Measurements from ENCODE around the gene SETD1B. TPM values are rescaled to one million over a fixed set of nuclear protein-coding genes. Genes with fewer than 3 reads are reported as not detected.
A peak's percentile ranks its signal among the peaks of the same experiment; 100 is the strongest.

SETD1B gene
- total RNA-seq, 4 donors from 2014 or later: 3.7 to 10.4 (median 6.6) TPM

DNA sequence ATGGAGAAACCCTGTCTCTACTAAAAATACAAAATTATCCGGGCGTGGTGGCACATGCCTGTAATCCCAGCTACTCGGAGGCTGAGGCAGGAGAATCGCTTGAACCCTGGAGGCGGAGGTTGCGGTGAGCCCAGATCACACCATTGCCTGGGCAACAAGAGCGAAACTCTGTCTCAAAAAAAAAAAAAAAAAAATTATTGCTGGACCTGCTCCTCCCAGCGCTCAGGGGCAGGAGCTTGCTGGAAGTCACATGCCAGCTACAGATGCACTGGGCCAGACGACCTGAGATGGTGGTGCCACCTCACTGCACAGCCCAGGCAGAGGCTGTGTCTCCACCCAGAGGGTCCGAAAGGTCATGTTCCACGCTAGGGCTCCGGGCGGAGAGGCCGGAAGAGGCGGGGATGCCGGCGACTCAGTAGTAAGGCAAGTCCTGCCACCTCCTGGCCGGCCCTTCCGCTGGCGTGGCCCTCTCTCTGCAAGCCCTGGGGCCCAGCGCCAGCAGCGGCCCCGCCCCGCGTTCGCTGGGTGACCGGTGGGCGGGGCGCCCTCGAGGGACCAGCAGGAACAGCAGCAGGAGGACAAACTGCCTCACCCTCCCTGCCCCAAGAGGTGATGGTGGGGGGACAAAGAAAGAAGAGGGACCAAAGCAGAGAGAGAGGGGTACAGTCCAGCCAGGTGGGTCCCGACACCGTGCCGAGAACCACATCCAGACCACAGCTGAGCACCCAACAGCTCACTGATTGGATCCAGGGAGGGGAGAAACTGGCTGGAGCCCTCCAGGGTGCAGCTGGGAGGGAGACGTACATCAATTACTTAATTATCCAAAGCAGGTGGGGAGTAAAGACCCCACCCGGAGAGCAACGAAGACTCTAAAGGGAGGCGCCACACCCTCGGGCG, 6.7 kb upstream of the SETD1B start:
- TF ChIP-seq CTCF (IDR thresholded peaks at IDR 0.05): no peak
- DNase-seq (ENCODE audit: low spot score) (peak; percentile 65), ATAC-seq (ENCODE audit: low FRiP score) (peak; percentile 19)

DNA sequence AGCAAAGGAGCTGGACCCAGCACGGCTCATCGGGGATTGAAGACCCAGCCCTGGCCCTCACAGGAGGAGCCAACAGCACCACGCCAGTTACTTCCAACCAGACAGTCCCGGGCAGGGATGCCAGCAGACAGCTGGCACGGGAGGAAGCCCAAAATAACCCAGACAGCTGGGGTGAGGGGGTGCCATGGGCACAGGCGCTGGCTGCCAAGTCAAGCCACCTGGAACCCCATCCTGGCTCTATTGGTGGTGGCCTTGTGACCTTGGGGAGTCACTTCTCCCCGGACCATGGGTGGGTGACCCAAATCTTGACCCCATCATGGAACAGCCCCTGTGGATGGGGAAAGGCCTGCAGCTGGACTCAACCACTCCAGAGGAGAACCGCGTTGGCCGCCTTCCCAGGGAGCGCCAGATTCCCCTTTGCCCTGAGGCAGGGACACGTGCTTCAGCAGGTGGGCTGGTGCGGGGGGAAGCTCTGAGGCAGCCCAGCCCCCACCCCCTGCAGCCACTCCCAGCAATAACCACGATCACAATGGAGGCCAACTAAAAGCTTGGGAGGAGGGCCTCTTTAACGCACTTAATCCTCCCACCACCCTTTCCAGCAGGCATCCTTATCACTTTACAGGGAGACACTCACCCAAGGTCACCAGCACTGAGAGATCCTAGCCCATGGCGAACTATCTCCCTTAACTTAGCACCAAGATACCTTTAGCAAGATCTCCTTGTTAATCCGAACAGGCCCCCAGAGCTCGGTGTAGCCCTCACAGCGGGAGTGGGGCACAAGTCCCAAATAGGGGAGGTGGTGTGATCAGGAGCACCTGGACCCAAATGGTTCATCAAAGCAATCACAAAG, 5.6 kb upstream of the SETD1B start:
- no peak for ATAC-seq (ENCODE audit: low FRiP score)
- no peak for DNase-seq (ENCODE audit: low spot score)
- TF ChIP-seq CTCF (IDR thresholded peaks at IDR 0.05): no peak

DNA sequence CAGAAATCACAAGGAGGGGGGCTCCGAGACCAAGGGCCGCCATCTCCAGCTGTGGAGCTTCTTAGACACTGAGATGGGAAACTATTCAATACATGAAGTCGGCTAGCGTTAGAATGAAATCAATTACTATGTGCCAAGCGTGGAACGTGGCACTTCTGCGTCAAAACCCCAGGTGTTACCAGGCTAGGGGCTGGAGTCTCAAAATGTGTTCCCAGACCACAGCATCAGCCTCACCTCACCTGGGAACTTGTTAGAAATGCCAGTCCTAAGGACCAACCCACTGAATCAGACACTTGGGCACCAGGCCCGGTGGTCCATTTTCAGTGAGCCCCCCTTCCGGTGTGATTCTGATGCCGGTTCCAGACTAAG, 5.0 kb upstream of the SETD1B start:
- ATAC-seq (ENCODE audit: low FRiP score) (no peak), DNase-seq (ENCODE audit: low spot score) (no peak)
- TF ChIP-seq CTCF (IDR thresholded peaks at IDR 0.05): no peak

GRCh38 chr12:121799156-121799841, 4.5 kb upstream of the SETD1B start:
- DNase-seq (ENCODE audit: low spot score) (no peak), ATAC-seq (ENCODE audit: low FRiP score) (no peak)
- TF ChIP-seq CTCF (IDR thresholded peaks at IDR 0.05): no peak

DNA sequence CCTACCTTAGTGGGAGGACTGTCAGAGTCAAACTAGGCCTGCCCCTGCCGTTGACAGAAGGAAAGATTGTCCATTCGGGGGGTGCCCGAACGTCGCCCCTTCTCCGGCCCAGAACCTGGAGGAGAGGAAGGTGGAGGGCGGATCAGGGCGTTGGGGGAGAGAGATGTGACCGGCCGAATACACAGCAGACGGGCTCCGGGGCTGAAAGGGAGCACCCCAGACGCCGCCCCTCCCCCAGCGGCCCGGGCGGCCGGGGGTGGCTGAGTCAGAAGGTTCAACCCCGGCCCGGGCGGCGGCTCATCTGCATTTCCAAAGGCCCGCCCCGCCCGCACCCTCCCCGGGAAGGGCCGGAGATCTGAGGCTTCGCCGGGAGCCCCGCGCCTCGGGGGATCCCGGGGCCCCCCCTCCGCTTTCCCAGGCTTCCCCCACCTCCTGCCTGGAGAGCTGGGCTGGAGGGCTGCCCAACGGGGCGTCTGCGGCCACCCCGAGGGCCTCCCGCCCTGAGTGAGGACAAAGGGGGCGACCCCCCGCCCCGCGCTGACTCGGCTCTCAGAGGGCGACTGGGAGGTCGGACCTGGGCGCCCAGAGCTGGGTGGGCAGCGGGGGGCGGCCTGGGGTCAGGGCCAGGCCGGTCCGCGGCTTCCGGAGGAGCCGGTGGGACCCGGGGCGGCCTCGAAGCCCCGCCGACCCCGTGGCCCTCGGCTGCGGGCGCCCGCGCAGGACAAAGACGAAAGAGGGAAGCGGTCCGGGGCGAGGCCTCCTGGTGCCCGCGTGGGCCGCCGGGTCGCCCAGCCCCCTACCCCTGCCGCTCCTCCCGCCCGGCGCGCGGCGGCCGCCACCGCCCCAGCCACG, 3.7 kb upstream of the SETD1B start:
- ATAC-seq (ENCODE audit: low FRiP score) (peak; percentile 58), DNase-seq (ENCODE audit: low spot score) (peak; percentile 78)
- TF ChIP-seq CTCF (IDR thresholded peaks at IDR 0.05): no peak
